Renal cortical epithelial cell (primary cell): ENCODE results near the gene NCL. TPM values are rescaled to one million over a fixed set of nuclear protein-coding genes. Genes with fewer than 3 reads are reported as not detected.
"Not testable (repeated sequence)": the region's sequence is repeated elsewhere in the genome, so short reads cannot be mapped to it uniquely, and the experiment has no call there.

Source experiments
- DNase-seq: peaks from one replicate; pipeline ENCODE4 v3.0.0-alpha.2; 2011; ENCODE audit warnings: low read depth
- total RNA-seq: library from RNA; depleted of rRNA; stranded (reverse); fragments of >200 nt; gene quantifications from 2 replicates; pipeline ENCODE4 v1.2.3, GENCODE V29; 2014

NCL gene
- total RNA-seq, 1 donor from 2014 or later, result 418 TPM

- peak; percentile 21 for DNase-seq
These were observed 58.5 kb downstream of the NCL start for GRCh38 chr2:231405601-231406367.

GRCh38 chr2:231404183-231404578, 60.1 kb downstream of the NCL start:
- DNase-seq, result not testable (repeated sequence)

Other genes with a start within 250 kb of the NCL start
- gene B3GNT7, start 68.8 kb downstream of the NCL start, total RNA-seq, result 4.0 and 4.5 TPM in 2 replicates
- 0.05 TPM in 1 of 2 replicates, not detected in the other for gene NMUR1, start 66.0 kb upstream of the NCL start, total RNA-seq
- not detected in 2 replicates for gene TEX44, start 128.4 kb upstream of the NCL start, total RNA-seq
- 594 and 977 TPM in 2 replicates for gene PTMA, start 244.0 kb upstream of the NCL start, total RNA-seq